ENCODE measurements around the gene GOLGA1.
"Not testable (repeated sequence)": the region's sequence is repeated elsewhere in the genome, so short reads cannot be mapped to it uniquely, and the experiment has no call there.

The GOLGA1 gene

GRCh38 chr9:124844291-124844690 lies 96.6 kb downstream of the GOLGA1 start:
- TF ChIP-seq, protein P1, sequence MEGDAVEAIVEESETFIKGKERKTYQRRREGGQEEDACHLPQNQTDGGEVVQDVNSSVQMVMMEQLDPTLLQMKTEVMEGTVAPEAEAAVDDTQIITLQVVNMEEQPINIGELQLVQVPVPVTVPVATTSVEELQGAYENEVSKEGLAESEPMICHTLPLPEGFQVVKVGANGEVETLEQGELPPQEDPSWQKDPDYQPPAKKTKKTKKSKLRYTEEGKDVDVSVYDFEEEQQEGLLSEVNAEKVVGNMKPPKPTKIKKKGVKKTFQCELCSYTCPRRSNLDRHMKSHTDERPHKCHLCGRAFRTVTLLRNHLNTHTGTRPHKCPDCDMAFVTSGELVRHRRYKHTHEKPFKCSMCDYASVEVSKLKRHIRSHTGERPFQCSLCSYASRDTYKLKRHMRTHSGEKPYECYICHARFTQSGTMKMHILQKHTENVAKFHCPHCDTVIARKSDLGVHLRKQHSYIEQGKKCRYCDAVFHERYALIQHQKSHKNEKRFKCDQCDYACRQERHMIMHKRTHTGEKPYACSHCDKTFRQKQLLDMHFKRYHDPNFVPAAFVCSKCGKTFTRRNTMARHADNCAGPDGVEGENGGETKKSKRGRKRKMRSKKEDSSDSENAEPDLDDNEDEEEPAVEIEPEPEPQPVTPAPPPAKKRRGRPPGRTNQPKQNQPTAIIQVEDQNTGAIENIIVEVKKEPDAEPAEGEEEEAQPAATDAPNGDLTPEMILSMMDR (IDR thresholded peaks at IDR 0.05; ENCODE audit: low read depth, low read length, missing control alignments): no peak
- H3K4me3 ChIP-seq (ENCODE audit: low read depth, low read length): no peak overlapping the region
- DNase-seq (ENCODE audit: low read depth): no peak

GRCh38 chr9:124843456-124844034 lies 97.3 kb downstream of the GOLGA1 start:
- TF ChIP-seq, protein P1 (IDR thresholded peaks at IDR 0.05; ENCODE audit: low read depth, low read length, missing control alignments): no peak
- H3K4me3 ChIP-seq (ENCODE audit: low read depth, low read length): no peak overlapping the region
- DNase-seq (ENCODE audit: low read depth): no peak

DNA sequence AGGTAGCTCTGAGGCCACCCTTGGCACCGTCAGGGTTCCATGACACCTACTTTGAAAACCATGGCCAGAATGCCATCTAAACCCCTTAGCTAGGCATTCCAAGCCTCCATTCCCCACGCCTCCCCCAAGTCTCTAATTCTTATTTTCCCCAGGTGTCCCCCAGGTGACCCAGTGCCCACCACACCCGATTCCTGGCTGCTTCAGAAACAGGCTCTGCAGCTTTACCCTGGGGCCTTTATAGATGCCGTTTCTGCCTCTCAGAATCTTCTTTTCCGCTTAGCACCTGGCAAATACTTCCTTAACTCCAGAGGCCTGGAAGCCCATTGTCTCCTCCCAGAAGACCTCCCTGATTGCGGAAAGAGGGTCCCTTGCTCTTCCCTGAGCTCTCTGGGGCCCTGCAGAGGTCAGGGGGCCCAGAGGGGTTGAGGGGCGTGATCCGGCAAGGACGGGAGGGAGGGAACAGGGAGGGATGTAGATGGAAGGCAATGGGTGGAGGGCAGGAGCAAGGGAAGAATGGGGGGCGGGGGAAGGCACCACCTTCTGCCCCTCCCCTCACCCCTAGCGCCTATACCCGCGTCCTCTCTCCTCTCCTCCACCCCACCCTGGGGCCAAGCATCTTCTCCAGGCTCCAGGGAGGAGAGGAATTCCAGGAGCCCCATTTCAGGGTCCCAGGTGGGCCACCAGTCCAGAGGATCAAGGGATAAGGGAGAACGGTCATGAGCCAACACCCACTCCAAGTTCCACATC lies 99.6 kb downstream of the GOLGA1 start:
- no peak overlapping the region for H3K4me3 ChIP-seq (ENCODE audit: low read depth, low read length)
- no peak for DNase-seq (ENCODE audit: low read depth)
- TF ChIP-seq, protein P1 (IDR thresholded peaks at IDR 0.05; ENCODE audit: low read depth, low read length, missing control alignments): no peak

DNA sequence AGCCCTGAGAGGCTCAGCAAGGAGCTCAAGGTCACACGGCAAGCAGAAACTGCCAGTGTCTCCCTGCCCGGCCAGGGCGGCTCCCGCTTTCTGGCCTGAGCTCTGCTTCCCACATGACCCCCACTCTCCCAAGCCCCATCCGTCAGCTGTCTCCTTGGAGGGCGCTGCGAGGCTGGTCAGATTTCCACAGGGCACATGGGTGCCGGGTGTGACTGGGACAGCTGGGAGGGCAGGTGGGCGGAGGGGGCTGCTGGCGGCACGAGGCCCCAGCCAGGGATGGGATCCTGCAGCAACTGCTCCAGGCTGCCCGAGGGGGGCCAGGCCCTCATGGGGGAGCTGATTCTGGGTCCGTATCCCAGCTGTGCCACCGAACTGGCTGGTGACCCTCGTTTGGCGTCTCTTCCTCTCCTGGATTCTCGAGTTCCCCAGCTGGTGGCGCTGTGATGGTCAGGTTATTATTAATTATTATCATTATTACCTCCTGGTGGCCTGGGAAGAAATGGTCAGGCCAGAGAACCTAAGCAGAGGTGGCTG lies 100.5 kb downstream of the GOLGA1 start:
- DNase-seq (ENCODE audit: low read depth): no peak

GRCh38 chr9:124839612-124840299 lies 101.1 kb downstream of the GOLGA1 start:
- DNase-seq (ENCODE audit: low read depth): no peak
- TF ChIP-seq, protein P1 (IDR thresholded peaks at IDR 0.05; ENCODE audit: low read depth, low read length, missing control alignments): peak; percentile 61
- no peak overlapping the region for H3K4me3 ChIP-seq (ENCODE audit: low read depth, low read length)

More for the DNA sequence above, 100.5 kb downstream of the GOLGA1 start:
- H3K4me3 ChIP-seq (ENCODE audit: low read depth, low read length): no peak overlapping the region
- TF ChIP-seq, protein P1 (IDR thresholded peaks at IDR 0.05; ENCODE audit: low read depth, low read length, missing control alignments): peak; percentile 38

DNA sequence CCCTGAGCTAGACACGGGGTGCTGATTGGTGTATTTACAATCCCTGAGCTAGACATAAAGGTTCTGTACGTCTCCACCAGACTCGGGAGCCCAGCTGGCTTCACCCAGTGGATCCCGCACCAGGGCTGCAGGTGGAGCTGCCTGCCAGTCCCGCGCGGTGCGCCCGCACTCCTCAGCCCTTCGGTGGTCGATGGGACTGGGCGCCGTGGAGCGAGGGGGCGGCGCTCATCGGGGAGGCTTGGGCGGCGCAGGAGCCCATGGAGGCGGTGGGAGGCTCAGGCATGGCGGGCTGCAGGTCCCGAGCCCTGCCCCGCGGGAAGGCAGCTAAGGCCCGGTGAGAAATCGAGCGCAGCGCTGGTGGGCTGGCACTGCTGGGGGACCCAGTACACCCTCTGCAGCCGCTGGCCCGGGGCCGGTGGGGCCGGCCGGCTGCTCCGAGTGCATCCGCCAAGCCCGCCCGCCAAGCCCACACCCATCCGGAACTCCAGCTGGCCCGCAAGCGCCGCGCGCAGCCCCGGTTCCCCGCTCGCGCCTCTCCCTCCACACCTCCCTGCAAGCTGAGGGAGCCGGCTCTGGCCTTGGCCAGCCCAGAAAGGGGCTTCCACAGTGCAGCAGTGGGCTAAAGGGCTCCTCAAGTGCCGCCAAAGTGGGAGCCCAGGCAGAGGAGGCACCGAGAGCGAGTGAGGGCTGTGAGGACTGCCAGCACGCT lies 102.2 kb downstream of the GOLGA1 start:
- H3K4me3 ChIP-seq (ENCODE audit: low read depth, low read length); DNase-seq (ENCODE audit: low read depth): not testable (repeated sequence)

GRCh38 chr9:124838132-124838531 lies 102.8 kb downstream of the GOLGA1 start:
- H3K4me3 ChIP-seq (ENCODE audit: low read depth, low read length); DNase-seq (ENCODE audit: low read depth): not testable (repeated sequence)

Measured in GM12864 (cell line).